DOHH2 (cell line): ENCODE results near the gene SWT1.

Experiments used
- EZH2phosphoT487 ChIP-seq: fragments of 200-600 bp; sonication (generic); IDR thresholded peaks from 2 replicates; pipeline ENCODE4 v1.6.1; 2017; ENCODE audit warnings: borderline replicate concordance, mild to moderate bottlenecking, antibody characterized with exemption, low read length, moderate library complexity, mixed read lengths
- TF ChIP-seq, protein P1 (sequence below): fragments of 200-600 bp; sonication (generic); IDR thresholded peaks from one replicate; pipeline ENCODE4 v1.5.1; 2014; ENCODE audit warnings: antibody characterized with exemption, mild to moderate bottlenecking, low read depth, low read length; ENCODE audit not compliant: poor library complexity, severe bottlenecking

DNA sequence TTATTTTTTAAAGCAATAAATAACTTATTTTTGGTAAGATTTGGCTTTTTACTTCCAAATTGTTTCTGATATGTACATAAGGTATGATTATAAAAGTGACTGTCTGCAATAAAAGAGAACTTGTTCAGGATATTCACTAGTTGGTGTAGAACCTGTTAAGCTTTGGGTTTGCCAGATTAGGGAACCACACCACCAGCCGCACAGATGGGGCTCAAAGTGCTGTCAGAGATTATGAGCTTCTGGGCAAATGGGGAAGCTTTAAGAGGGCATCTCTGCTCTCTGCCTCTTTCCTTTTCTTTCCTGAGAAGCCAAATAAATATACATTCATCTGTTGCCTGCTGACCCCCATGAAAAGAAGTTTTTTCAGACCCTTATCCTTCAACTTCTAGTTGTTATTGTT is 134.7 kb downstream of the SWT1 start:
- TF ChIP-seq, protein P1, sequence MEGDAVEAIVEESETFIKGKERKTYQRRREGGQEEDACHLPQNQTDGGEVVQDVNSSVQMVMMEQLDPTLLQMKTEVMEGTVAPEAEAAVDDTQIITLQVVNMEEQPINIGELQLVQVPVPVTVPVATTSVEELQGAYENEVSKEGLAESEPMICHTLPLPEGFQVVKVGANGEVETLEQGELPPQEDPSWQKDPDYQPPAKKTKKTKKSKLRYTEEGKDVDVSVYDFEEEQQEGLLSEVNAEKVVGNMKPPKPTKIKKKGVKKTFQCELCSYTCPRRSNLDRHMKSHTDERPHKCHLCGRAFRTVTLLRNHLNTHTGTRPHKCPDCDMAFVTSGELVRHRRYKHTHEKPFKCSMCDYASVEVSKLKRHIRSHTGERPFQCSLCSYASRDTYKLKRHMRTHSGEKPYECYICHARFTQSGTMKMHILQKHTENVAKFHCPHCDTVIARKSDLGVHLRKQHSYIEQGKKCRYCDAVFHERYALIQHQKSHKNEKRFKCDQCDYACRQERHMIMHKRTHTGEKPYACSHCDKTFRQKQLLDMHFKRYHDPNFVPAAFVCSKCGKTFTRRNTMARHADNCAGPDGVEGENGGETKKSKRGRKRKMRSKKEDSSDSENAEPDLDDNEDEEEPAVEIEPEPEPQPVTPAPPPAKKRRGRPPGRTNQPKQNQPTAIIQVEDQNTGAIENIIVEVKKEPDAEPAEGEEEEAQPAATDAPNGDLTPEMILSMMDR, result no peak
- TF ChIP-seq EZH2phosphoT487, result no peak
